ENCODE data around the gene IKZF4. TPM values are rescaled to one million over a fixed set of nuclear protein-coding genes. Genes with fewer than 3 reads are reported as not detected.

Gene IKZF4
- total and polyA plus RNA-seq, 10 of the 15 experiments (the other 5 are each of a cell fraction or from before 2014, with no cell fraction given): 0.74 to 5.5 (median 1.1) TPM

- POLR2A ChIA-PET: interaction anchor here (0.6 to 0.7 kb wide), 2 partner anchors 429 to 884 kb away, joined by 3 to 4 read pairs; no protein-coding TSS in a partner anchor
- SMC1A ChIA-PET (ENCODE audit: uncharacterized antibody, unreplicated experiment): interaction anchor here (0.5 to 0.7 kb wide), 2 partner anchors 16 to 276 kb away, joined by 3 read pairs; no protein-coding TSS in a partner anchor
Measured at GRCh38 chr12:56014205-56014604, 6.6 kb upstream of the IKZF4 start.

GRCh38 chr12:56017181-56017580, 3.7 kb upstream of the IKZF4 start:
- intact Hi-C loops (cut with micrococcal nuclease; ENCODE audit: unreplicated experiment) (no loop called here), in situ Hi-C loops (cut with MboI) (no loop called here)
- Histone ChIP-seq H3K27me3 (replicated peaks in 1 of 2; ENCODE audit: control insufficient read depth in 2 of 2, insufficient read depth in 2 of 2, low read length in 1 of 2) (no peaks in the 10 kb centered on the region), H3K9ac (ENCODE audit: control insufficient read depth, insufficient read depth, low read length) (no peak overlapping the region), H4K20me1 (ENCODE audit: control insufficient read depth, insufficient read depth) (no peaks in the 10 kb centered on the region), H3K27ac (ENCODE audit: control insufficient read depth, insufficient read depth) (no peak overlapping the region), H3K4me2 (ENCODE audit: control insufficient read depth, insufficient read depth) (no peak overlapping the region), H3K4me3 (no peak overlapping the region), H3K4me1 (ENCODE audit: control insufficient read depth, insufficient read depth, low read length) (peaks cover 4% of the 10 kb centered on the region), H3K79me2 (ENCODE audit: control insufficient read depth, insufficient read depth, low read length) (no peaks in the 10 kb centered on the region), H3K36me3 (ENCODE audit: control insufficient read depth in 2 of 2, insufficient read depth in 2 of 2, low read length in 1 of 2) (no peaks in the 10 kb centered on the region), H3K9me3 (replicated peaks; ENCODE audit: control insufficient read depth, insufficient read depth, low read length) (no peaks in the 10 kb centered on the region), H2AFZ (ENCODE audit: control insufficient read depth, low read depth, low read length) (no peak overlapping the region)
- no TSS peak for BruUV-seq (replicated peaks)
- SMC1A ChIA-PET (ENCODE audit: uncharacterized antibody, unreplicated experiment): no interaction called here
- CTCF ChIA-PET: interaction anchor here (1.7 kb wide), 1 partner anchor 20 kb away, joined by 5 read pairs; the partner anchor contains the start of gene SUOX
- POLR2A ChIA-PET: interaction anchor here (0.6 kb wide), 1 partner anchor 247 kb away, joined by 5 read pairs; no protein-coding TSS in a partner anchor
- RAD21 ChIA-PET (ENCODE audit: unreplicated experiment): no interaction called here
- DNase-seq (ENCODE audit: low read depth, low spot score) (no peak), ATAC-seq (no peak), FAIRE-seq (no peak)
- 100% methylated on average over 1 of the region's 4 CpGs for WGBS (ENCODE audit: insufficient coverage, insufficient replicate concordance, low lambda C conversion rate, missing lambda C conversion rate)
- TF ChIP-seq NFXL1 (IDR thresholded peaks at IDR 0.05; ENCODE audit: borderline replicate concordance): no peak
- TF ChIP-seq NKRF (conservative IDR thresholded peaks at IDR 0.05): no peak
- no peak for TF ChIP-seq PAX5 (IDR thresholded peaks at IDR 0.05; ENCODE audit: borderline replicate concordance, low read depth, low read length)
- no peak for TF ChIP-seq ZZZ3 (IDR thresholded peaks at IDR 0.05; ENCODE audit: control insufficient read depth, insufficient read length, low read depth)
- TF ChIP-seq NR2C2 (IDR thresholded peaks at IDR 0.05; ENCODE audit: borderline replicate concordance, control insufficient read depth, insufficient read length, low read depth): no peak
- no peak for TF ChIP-seq ZNF274 (IDR thresholded peaks at IDR 0.05; ENCODE audit: insufficient read depth, insufficient read length)
- no peak for TF ChIP-seq NR2F1 (conservative IDR thresholded peaks at IDR 0.05)
- TF ChIP-seq EGR1 (IDR thresholded peaks at IDR 0.05; ENCODE audit: borderline replicate concordance in 1 of 2, low read depth in 2 of 2, low read length in 2 of 2): no peak
- no peak for TF ChIP-seq PAX8 (IDR thresholded peaks at IDR 0.05)
- no peak for TF ChIP-seq SREBF1 (IDR thresholded peaks at IDR 0.05; ENCODE audit: low read length)
- no peak for TF ChIP-seq SUZ12 (IDR thresholded peaks at IDR 0.05; ENCODE audit: unreplicated experiment)
- no peak for TF ChIP-seq SMAD5 (IDR thresholded peaks at IDR 0.05; ENCODE audit: low read depth)
- TF ChIP-seq GABPA (IDR thresholded peaks at IDR 0.05; ENCODE audit: low read depth): no peak

More at GRCh38 chr12:56014205-56014604, 6.6 kb upstream of the IKZF4 start:
- H3K9ac ChIP-seq (ENCODE audit: control insufficient read depth, insufficient read depth, low read length): no peak overlapping the region
- ATAC-seq: no peak
- intact Hi-C loops (cut with micrococcal nuclease; ENCODE audit: unreplicated experiment): no loop called here
- no peaks in the 10 kb centered on the region for H3K9me3 ChIP-seq (replicated peaks; ENCODE audit: control insufficient read depth, insufficient read depth, low read length)
- no TSS peak for BruUV-seq (replicated peaks)
- no peak overlapping the region for H3K4me2 ChIP-seq (ENCODE audit: control insufficient read depth, insufficient read depth)
- H2AFZ ChIP-seq (ENCODE audit: control insufficient read depth, low read depth, low read length): no peak overlapping the region
- H3K27ac ChIP-seq (ENCODE audit: control insufficient read depth, insufficient read depth): no peak overlapping the region
- DNase-seq (ENCODE audit: low read depth, low spot score): no peak
- no peak overlapping the region for H3K4me3 ChIP-seq
- H3K79me2 ChIP-seq (ENCODE audit: control insufficient read depth, insufficient read depth, low read length): no peaks in the 10 kb centered on the region
- no peaks in the 10 kb centered on the region for H3K27me3 ChIP-seq (replicated peaks in 1 of 2; ENCODE audit: control insufficient read depth in 2 of 2, insufficient read depth in 2 of 2, low read length in 1 of 2)
- 4% methylated on average over 2 of the region's 2 CpGs for WGBS (ENCODE audit: insufficient coverage, insufficient replicate concordance, low lambda C conversion rate, missing lambda C conversion rate)
- H3K4me1 ChIP-seq (ENCODE audit: control insufficient read depth, insufficient read depth, low read length): no peaks in the 10 kb centered on the region
- CTCF ChIA-PET: interaction anchor here (0.9 to 1.9 kb wide), 2 partner anchors 18 to 23 kb away, joined by 3 to 7 read pairs; no protein-coding TSS in a partner anchor
- H3K36me3 ChIP-seq (ENCODE audit: control insufficient read depth in 2 of 2, insufficient read depth in 2 of 2, low read length in 1 of 2): no peaks in the 10 kb centered on the region
- TF ChIP-seq CBX5 (IDR thresholded peaks at IDR 0.05; ENCODE audit: low read depth): no peak
- TF ChIP-seq TAF1 (IDR thresholded peaks at IDR 0.05; ENCODE audit: borderline replicate concordance, low read depth, low read length): no peak
- TF ChIP-seq EGR1 (IDR thresholded peaks at IDR 0.05; ENCODE audit: borderline replicate concordance in 1 of 2, low read depth in 2 of 2, low read length in 2 of 2): no peak
- in situ Hi-C loops (cut with MboI): no loop called here
- RAD21 ChIA-PET (ENCODE audit: unreplicated experiment): interaction anchor here (1.7 kb wide), 1 partner anchor 276 kb away, joined by 6 read pairs; no protein-coding TSS in a partner anchor
- no peaks in the 10 kb centered on the region for H4K20me1 ChIP-seq (ENCODE audit: control insufficient read depth, insufficient read depth)
- no peak for FAIRE-seq

All from GM12878 (cell line).